GM19467 (cell line): Measurements from ENCODE around the gene FCGR1A.
"Not testable (repeated sequence)": the region's sequence is repeated elsewhere in the genome, so short reads cannot be mapped to it uniquely, and the experiment has no call there.

Experiments used
- ATAC-seq: cut with Tn5 transposase; IDR thresholded peaks from one replicate; pipeline ENCODE4 v1.9.1; 2021; ENCODE audit warnings: mild to moderate bottlenecking, moderate library complexity; ENCODE audit not compliant: unreplicated experiment

The FCGR1A gene

GRCh38 chr1:149775510-149776147, 6.9 kb upstream of the FCGR1A start:
- not testable (repeated sequence) for ATAC-seq

DNA sequence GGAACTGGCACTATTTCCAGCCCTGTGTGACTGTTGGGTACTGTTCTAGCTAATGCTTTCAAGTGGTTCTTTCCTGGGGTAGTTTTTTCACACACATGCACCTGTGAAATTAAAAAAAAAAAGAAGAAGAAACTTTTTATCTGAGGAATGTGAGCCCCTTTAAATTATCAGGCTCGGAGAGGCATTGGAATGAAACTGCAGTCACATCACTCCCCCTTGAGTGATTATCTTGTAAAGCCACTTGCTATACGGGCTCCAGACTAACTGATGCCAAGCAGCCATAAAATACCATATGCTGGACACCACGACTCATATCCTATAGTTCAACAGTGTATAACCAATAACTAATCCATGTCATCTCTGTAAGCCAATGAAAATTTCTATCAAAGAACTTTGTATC, 5.4 kb upstream of the FCGR1A start:
- ATAC-seq, result not testable (repeated sequence)

DNA sequence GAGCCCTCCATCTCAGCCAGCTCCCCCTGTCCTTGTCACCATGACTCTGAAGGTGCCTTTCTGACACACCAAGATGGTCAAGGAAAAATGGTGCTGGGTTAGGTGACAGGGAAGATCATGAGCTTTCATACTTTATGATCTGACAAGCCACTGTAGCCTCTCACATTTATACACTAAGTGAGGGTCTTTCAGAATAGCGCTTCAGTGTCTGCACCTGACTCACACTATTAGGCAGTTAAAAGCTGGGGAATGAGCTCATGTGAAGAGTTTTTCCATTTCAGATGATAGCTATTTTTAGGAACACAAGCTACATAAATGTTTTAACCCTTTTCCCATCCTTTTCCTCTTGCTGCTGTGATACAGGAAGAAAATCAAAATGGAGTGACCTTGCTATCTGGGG, 4.2 kb upstream of the FCGR1A start:
- ATAC-seq, result not testable (repeated sequence)

DNA sequence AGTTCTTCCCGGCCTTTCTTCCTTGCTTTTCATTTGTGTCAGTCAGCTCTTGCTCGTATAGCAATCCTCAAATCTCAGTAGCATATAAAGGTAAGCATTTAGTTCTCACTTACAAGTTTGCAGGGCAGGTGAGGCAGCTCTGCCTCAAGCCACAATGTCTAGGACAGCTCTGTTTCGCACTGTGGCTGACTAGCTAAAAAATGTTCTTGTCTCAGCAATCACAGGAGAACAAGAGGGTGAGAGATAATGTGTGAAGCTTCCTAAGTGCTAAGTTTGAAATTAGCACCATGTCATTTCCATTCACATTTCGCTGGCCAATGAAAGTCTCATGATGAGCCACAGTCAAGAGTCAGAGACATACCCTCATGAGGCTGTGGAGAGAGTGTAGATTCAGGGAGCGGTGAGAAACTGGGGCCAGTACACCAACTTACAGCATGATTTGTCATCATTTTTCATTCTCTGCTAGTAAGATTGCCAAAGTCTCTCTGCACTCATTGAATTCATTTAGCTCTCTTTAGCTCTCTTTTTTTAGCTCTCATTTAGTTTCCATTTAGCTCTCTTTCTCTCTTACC, 995 bp upstream of the FCGR1A start:
- ATAC-seq, result not testable (repeated sequence)

GRCh38 chr1:149783289-149783688, 795 bp downstream of the FCGR1A start:
- ATAC-seq, result not testable (repeated sequence)

DNA sequence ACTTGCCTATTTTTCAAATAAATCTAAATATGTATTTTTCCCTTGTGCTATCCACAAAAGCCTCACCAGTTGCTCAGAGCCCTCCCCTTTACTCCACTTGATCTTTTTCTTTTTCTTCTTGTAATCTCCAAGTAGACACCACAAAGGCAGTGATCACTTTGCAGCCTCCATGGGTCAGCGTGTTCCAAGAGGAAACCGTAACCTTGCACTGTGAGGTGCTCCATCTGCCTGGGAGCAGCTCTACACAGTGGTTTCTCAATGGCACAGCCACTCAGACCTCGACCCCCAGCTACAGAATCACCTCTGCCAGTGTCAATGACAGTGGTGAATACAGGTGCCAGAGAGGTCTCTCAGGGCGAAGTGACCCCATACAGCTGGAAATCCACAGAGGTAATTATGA, 1.4 kb downstream of the FCGR1A start:
- not testable (repeated sequence) for ATAC-seq

- not testable (repeated sequence) for ATAC-seq
Observed at GRCh38 chr1:149787688-149788451, 5.4 kb downstream of the FCGR1A start.

DNA sequence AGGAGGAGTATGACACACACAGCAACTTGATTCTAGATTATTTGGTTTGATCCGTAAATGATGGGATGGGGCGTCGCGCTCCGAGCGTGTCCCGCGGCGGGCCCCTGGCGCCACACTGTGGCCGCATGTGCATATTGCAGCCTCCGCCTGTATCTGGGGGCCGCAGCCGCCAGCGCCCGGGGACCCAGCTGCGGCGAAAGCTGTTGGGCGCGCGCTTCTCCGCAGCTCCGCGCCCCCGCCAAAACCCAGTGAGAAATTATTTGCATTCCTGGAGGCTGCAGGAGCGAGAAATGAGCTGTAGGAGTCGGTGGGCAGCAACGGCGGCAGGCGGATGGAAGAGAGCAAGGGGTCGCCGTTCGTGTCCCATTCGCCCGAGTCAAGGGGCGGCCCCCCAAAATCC, 10.0 kb downstream of the FCGR1A start:
- peak; percentile 64 for ATAC-seq

- peak; percentile 88 for ATAC-seq
Observed at GRCh38 chr1:149792912-149793515, 10.5 kb downstream of the FCGR1A start.

DNA sequence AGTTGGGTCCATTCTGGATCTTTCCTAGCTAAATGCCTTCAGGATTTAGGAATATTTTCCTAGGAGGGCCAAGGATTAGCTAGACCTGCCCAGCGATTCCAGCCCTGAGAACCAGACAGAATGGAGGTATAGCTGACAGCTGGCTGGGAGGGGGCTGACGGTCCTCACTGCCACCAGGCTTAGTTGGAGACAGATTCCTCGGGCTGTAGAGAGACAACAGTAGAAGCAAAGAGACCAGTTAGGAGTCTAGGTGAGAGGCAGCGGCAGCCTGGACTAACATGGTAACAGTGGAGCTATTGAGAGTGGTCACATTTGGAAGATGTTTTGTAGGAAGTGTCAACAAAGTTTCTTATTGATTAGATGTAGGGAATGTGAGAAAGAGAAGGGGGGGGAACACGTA, 11.4 kb downstream of the FCGR1A start:
- ATAC-seq, result not testable (repeated sequence)

DNA sequence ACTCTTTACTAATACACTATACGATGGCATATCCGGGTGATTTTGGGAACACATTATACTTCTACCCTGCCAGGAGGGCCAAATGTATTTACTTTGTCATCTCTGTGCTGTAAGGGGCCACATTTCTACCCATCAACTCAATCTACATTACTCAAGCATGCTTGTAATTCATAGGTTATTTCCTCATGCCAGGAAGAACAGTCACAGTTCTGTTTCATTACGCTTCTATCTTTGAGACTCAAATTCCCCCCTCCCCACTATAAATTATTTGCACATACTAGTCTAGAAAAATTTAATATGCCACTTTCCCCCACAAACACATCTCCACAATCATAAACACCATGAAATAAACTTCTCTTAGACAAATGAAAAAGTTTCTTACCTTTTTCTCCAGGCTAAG, 19.1 kb downstream of the FCGR1A start:
- ATAC-seq, result not testable (repeated sequence)

GRCh38 chr1:149804417-149805080, 22.1 kb downstream of the FCGR1A start:
- ATAC-seq, result not testable (repeated sequence)

- not testable (repeated sequence) for ATAC-seq
Observed at GRCh38 chr1:149810697-149811405, 28.4 kb downstream of the FCGR1A start.

- not testable (repeated sequence) for ATAC-seq
Observed at GRCh38 chr1:149811514-149811889, 29.0 kb downstream of the FCGR1A start.

- peak; percentile 79 for ATAC-seq
Observed at GRCh38 chr1:149811890-149812829, 29.7 kb downstream of the FCGR1A start.

DNA sequence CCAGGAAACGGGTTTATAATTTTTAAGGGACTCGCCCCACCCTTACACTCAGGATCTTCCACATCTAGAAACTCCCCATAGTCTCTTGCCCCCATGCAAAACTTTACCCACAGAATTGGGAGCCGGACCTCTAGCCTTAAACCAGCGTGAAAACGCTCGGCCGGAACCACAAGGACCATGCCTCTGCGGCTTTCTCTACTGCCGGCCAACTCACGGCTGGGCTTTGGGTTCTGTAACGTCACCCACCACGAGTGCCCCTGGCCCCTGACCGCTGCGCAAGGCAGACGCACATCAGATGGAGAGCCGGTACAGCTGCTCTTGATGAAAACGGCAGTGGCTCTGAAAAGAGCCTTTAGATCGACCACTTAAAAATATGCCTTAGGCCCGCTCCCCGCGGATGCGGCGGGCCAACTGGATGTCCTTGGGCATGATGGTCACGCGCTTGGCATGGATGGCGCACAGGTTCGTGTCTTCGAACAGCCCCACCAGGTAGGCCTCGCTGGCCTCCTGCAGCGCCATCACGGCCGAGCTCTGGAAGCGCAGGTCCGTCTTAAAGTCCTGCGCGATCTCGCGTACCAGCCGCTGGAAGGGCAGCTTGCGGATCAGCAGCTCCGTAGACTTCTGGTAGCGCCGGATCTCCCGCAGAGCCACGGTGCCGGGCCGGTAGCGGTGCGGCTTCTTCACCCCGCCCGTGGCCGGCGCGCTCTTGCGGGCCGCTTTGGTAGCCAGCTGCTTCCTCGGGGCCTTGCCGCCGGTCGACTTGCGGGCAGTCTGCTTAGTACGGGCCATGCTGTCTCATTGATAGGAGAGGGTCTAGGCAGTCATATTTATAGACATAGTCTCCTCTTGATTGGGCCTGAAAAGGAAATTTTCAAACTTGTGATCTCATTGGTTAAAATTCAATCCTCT, 30.7 kb downstream of the FCGR1A start:
- peak; percentile 31 for ATAC-seq

DNA sequence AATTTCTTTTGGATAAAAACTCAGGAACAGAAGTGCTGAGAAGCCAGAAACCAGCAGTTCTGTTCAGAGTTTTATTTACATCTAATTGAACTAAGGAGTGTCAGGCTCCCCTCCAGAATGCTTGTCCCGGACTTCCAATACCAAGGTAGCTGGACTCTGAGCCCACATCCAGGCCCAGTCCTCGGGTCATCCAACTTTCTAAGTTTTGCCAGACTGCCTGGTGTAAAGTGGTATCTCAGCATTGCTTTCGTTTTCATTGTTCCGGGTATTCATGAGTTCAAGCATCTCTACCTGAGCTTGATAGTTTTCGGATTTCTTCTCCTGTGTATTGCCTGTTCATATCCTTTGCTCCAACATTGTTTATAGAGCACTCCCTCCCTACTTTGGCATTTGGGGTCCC, 37.9 kb downstream of the FCGR1A start:
- not testable (repeated sequence) for ATAC-seq

DNA sequence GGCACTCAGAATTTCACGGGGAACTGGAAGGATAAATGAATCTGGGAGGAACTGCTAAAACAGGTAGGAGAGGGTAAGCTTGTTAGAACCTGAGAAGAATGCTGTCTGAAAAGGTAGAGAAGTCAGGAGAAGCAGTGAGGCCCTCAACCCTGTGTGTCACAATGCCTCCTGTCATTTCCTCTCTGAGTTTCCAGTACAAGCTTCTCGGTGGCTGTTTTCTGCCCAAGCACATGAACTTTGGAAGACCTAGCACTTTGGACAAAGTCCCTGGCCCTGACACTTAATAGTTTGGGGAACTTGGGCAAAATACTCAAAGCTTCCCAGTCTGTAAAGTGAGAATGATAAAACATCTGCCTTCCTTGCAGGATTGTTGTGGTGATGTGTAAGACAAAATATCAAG, 44.1 kb downstream of the FCGR1A start:
- ATAC-seq, result not testable (repeated sequence)
